Upper lobe of left lung (tissue), 6 donors: ENCODE results near the gene SMAD3. TPM values are rescaled to one million over a fixed set of nuclear protein-coding genes. Genes with fewer than 3 reads are reported as not detected.

ENCODE experiments used
- ATAC-seq, 2 donors: fragments of 200-7000 bp; cut with Tn5 transposase; one replicate each; pipeline ENCODE4 v1.9.1; 2022; ENCODE audit warnings: mild to moderate bottlenecking in 2 of 2, moderate library complexity in 2 of 2; ENCODE audit not compliant: low FRiP score in 2 of 2
- DNase-seq, 2 donors: peaks; one replicate each; pipeline ENCODE4 v3.0.0-alpha.2; 2019 to 2020
- H3K27ac ChIP-seq, 4 donors: fragments of 200-600 bp; sonication (generic); one replicate each; pipeline ENCODE4 v1.5.1; 2016 to 2019
- H3K27me3 ChIP-seq, 4 donors: fragments of 200-600 bp; sonication (generic); one replicate each; pipeline ENCODE4 v1.5.1; 2017 to 2019
- H3K36me3 ChIP-seq, 4 donors: fragments of 200-600 bp; sonication (generic); one replicate each; pipeline ENCODE4 v1.5.1; 2016 to 2019
- H3K4me1 ChIP-seq, 4 donors: fragments of 200-600 bp; sonication (generic); one replicate each; pipeline ENCODE4 v1.5.1; 2018 to 2019
- H3K4me3 ChIP-seq, 4 donors: fragments of 200-600 bp; sonication (generic); one replicate each; pipeline ENCODE4 v1.5.1; 2017 to 2019; ENCODE audit warnings: mild to moderate bottlenecking in 2 of 4, moderate library complexity in 1 of 4
- H3K9me3 ChIP-seq, 4 donors: fragments of 200-600 bp; sonication (generic); one replicate each; pipeline ENCODE4 v1.5.1; 2018 to 2019
- CTCF ChIP-seq, 6 experiments: fragments of 450-650 bp in 4 of 6; fragments of 200-600 bp in 2 of 6; sonication (generic) in 2 of 6; IDR thresholded peaks; one replicate each; pipeline ENCODE4 v1.5.1; 2016 to 2019; ENCODE audit warnings: antibody characterized with exemption in 6 of 6
- EP300 ChIP-seq, 4 donors: sonication (generic); formaldehyde crosslinking; IDR thresholded peaks; one replicate each; pipeline ENCODE4 v1.5.1; 2017; ENCODE audit warnings: antibody characterized with exemption in 4 of 4, control low read depth in 2 of 4
- POLR2A ChIP-seq, 4 donors: fragments of 450-650 bp; IDR thresholded peaks; one replicate each; pipeline ENCODE4 v1.5.1; 2016 to 2017; ENCODE audit warnings: antibody characterized with exemption in 4 of 4, mild to moderate bottlenecking in 2 of 4
- POLR2AphosphoS5 ChIP-seq, 2 donors: sonication (generic); formaldehyde crosslinking; IDR thresholded peaks; one replicate each; pipeline ENCODE4 v1.5.1; 2017; ENCODE audit warnings: antibody characterized with exemption in 2 of 2
- WGBS, 2 donors: methylation state at CpG; one replicate each; pipeline ENCODE4 v1.1.5; 2017 to 2018; 5-methylcytosine and 5-hydroxymethylcytosine counted together
- total RNA-seq, 6 donors: library from RNA; depleted of rRNA in 4 of 6; stranded (reverse); fragments of >200 nt in 4 of 6; gene quantifications; one replicate each; pipeline versions ENCODE4 v1.1.0 to v1.2.1, GENCODE V29; 2016 to 2021
- donor health status: DM: no; HTN: no; CAD: no; lungs with moderate emphysema.
- donor health status: DM: no; HTN: yes; CAD: no; lungs with severe emphysema.

SMAD3 gene
- total RNA-seq, 6 donors from 2014 or later: 31.7 to 44.5 (median 36.3) TPM

- H3K36me3 ChIP-seq: no peaks in the 10 kb centered on the region
- no peak for DNase-seq
- no peak overlapping the region for H3K4me3 ChIP-seq
- 73 to 78% methylated on average over 7 of the region's 7 CpGs for WGBS, 2 donors
- H3K4me1 ChIP-seq: peaks cover 52 to 59% (median 55%) of the 10 kb centered on the region in 4 donors
- no peak for ATAC-seq
- TF ChIP-seq POLR2A (IDR thresholded peaks at IDR 0.05): no peak
- no peak for TF ChIP-seq CTCF (IDR thresholded peaks at IDR 0.05)
- TF ChIP-seq EP300 (IDR thresholded peaks at IDR 0.05): no peak
- TF ChIP-seq POLR2AphosphoS5 (IDR thresholded peaks at IDR 0.05): no peak
- peak overlapping the region in 3 of 4 donors; percentile 1 to 29 (median 17) for H3K27ac ChIP-seq
- H3K9me3 ChIP-seq: no peaks in the 10 kb centered on the region
- H3K27me3 ChIP-seq: no peaks in the 10 kb centered on the region
Measured at GRCh38 chr15:67100801-67101581, 35.6 kb downstream of the SMAD3 start.

GRCh38 chr15:67101911-67102598, 36.7 kb downstream of the SMAD3 start:
- no peaks in the 10 kb centered on the region for H3K36me3 ChIP-seq
- no peaks in the 10 kb centered on the region for H3K9me3 ChIP-seq
- TF ChIP-seq CTCF (IDR thresholded peaks at IDR 0.05): no peak
- no peak for TF ChIP-seq POLR2A (IDR thresholded peaks at IDR 0.05)
- no peak for TF ChIP-seq POLR2AphosphoS5 (IDR thresholded peaks at IDR 0.05)
- TF ChIP-seq EP300 (IDR thresholded peaks at IDR 0.05): no peak
- WGBS, 2 donors: 60 to 63% methylated on average over 8 of the region's 8 CpGs
- H3K27me3 ChIP-seq: no peaks in the 10 kb centered on the region
- no peak overlapping the region for H3K4me3 ChIP-seq
- DNase-seq: no peak
- no peak for ATAC-seq
- peak overlapping the region in 2 of 4 donors; percentile 17 to 29 for H3K27ac ChIP-seq
- peaks cover 59 to 70% (median 66%) of the 10 kb centered on the region in 4 donors for H3K4me1 ChIP-seq

- 96 to 98% methylated on average over 4 of the region's 4 CpGs for WGBS, 2 donors
- ATAC-seq (no peak), DNase-seq (no peak)
- peaks cover 61 to 75% (median 69%) of the 10 kb centered on the region in 4 donors for H3K4me1 ChIP-seq
- H3K27me3 ChIP-seq: no peaks in the 10 kb centered on the region
- H3K4me3 ChIP-seq: no peak overlapping the region
- no peak overlapping the region for H3K27ac ChIP-seq
- TF ChIP-seq CTCF (IDR thresholded peaks at IDR 0.05) (no peak), EP300 (IDR thresholded peaks at IDR 0.05) (no peak), POLR2AphosphoS5 (IDR thresholded peaks at IDR 0.05) (no peak), POLR2A (IDR thresholded peaks at IDR 0.05) (no peak)
- no peaks in the 10 kb centered on the region for H3K36me3 ChIP-seq
- H3K9me3 ChIP-seq: no peaks in the 10 kb centered on the region
Measured at GRCh38 chr15:67102599-67102929, 37.2 kb downstream of the SMAD3 start.

GRCh38 chr15:67103021-67103420, 37.6 kb downstream of the SMAD3 start:
- no peak overlapping the region for H3K27ac ChIP-seq
- no peak for ATAC-seq
- no peak for DNase-seq
- TF ChIP-seq POLR2AphosphoS5 (IDR thresholded peaks at IDR 0.05) (no peak), EP300 (IDR thresholded peaks at IDR 0.05) (no peak)
- H3K4me1 ChIP-seq: peaks cover 58 to 78% (median 69%) of the 10 kb centered on the region in 4 donors
- H3K27me3 ChIP-seq: no peaks in the 10 kb centered on the region
- no peaks in the 10 kb centered on the region for H3K36me3 ChIP-seq
- WGBS, 2 donors: 83 to 91% methylated on average over 4 of the region's 4 CpGs
- H3K9me3 ChIP-seq: no peaks in the 10 kb centered on the region
- H3K4me3 ChIP-seq: no peak overlapping the region

GRCh38 chr15:67103432-67103831, 38.0 kb downstream of the SMAD3 start:
- WGBS, 2 donors: 58 to 63% methylated on average over 6 of the region's 6 CpGs
- no peak for TF ChIP-seq POLR2A (IDR thresholded peaks at IDR 0.05)
- no peak for TF ChIP-seq EP300 (IDR thresholded peaks at IDR 0.05)
- TF ChIP-seq CTCF (IDR thresholded peaks at IDR 0.05): no peak
- TF ChIP-seq POLR2AphosphoS5 (IDR thresholded peaks at IDR 0.05): no peak
- DNase-seq: no peak
- no peak overlapping the region for H3K4me3 ChIP-seq
- H3K27me3 ChIP-seq: no peaks in the 10 kb centered on the region
- ATAC-seq: no peak
- H3K4me1 ChIP-seq: peaks cover 60 to 78% (median 69%) of the 10 kb centered on the region in 4 donors
- H3K9me3 ChIP-seq: no peaks in the 10 kb centered on the region
- no peak overlapping the region for H3K27ac ChIP-seq
- H3K36me3 ChIP-seq: no peaks in the 10 kb centered on the region
